PC-9 (cell line): Measurements from ENCODE around the gene KRT35. TPM values are rescaled to one million over a fixed set of nuclear protein-coding genes. Genes with fewer than 3 reads are reported as not detected.

Source experiments
- BruUV-seq: library from RNA; stranded (reverse); fragments of 400-500 nt; replicated peaks from 2 replicates; lab custom pipeline; 2021; lab: Mats Ljungman, UMichigan
- CTCF ChIA-PET: fragments of 300-600 bp; sonication (Branson Sonifier 250); formaldehyde crosslinking; loops from one replicate; lab custom pipeline; 2022; ENCODE audit warnings: antibody characterized with exemption; lab: Charles Lee
- POLR2A ChIA-PET: fragments of 300-600 bp; sonication (Branson Sonifier 250); formaldehyde crosslinking; loops from one replicate; lab custom pipeline; 2022; ENCODE audit warnings: antibody characterized with exemption; ENCODE audit not compliant: unreplicated experiment; lab: Charles Lee
- DNase-seq, 2 experiments: peaks; one replicate each; pipeline versions ENCODE4 v3.0.0 to v3.0.0-alpha.2; 2015 to 2022; ENCODE audit warnings: mixed read lengths in 1 of 2
- H2AFZ ChIP-seq: fragments of 200-600 bp; sonication (generic); 2 replicates; pipeline ENCODE4 v1.8.1; 2017; ENCODE audit warnings: antibody characterized with exemption
- H3F3A ChIP-seq: fragments of 200-600 bp; sonication (generic); 2 replicates; pipeline ENCODE4 v1.8.1; 2017; ENCODE audit warnings: antibody characterized with exemption, mild to moderate bottlenecking, low read depth; ENCODE audit not compliant: insufficient read depth
- H3K27ac ChIP-seq: fragments of 200-600 bp; sonication (generic); 2 replicates; pipeline ENCODE4 v1.6.1; 2016; ENCODE audit warnings: mixed run types
- H3K27me3 ChIP-seq: fragments of 200-600 bp; sonication (generic); 2 replicates; pipeline ENCODE4 v1.6.1; 2016; ENCODE audit warnings: low read depth, mixed run types; ENCODE audit not compliant: insufficient read depth
- H3K36me3 ChIP-seq: fragments of 200-600 bp; sonication (generic); 2 replicates; pipeline ENCODE4 v1.6.1; 2016; ENCODE audit warnings: low read depth, mixed run types
- H3K4me1 ChIP-seq: fragments of 200-600 bp; sonication (generic); replicated peaks from 2 replicates; pipeline ENCODE4 v1.6.1; 2016; ENCODE audit warnings: mixed run types; ENCODE audit not compliant: insufficient read depth
- H3K4me2 ChIP-seq: fragments of 200-600 bp; sonication (generic); 2 replicates; pipeline ENCODE4 v1.6.1; 2017; ENCODE audit warnings: mixed run types
- H3K4me3 ChIP-seq: fragments of 200-600 bp; sonication (generic); 2 replicates; pipeline ENCODE4 v1.6.1; 2016; ENCODE audit warnings: mixed run types
- H3K79me2 ChIP-seq: fragments of 200-600 bp; sonication (generic); 2 replicates; pipeline ENCODE4 v1.6.1; 2017; ENCODE audit warnings: low read depth, mixed run types
- H3K9me2 ChIP-seq: fragments of 200-600 bp; sonication (generic); 2 replicates; pipeline ENCODE4 v1.8.1; 2017; ENCODE audit warnings: mild to moderate bottlenecking; ENCODE audit not compliant: insufficient read depth
- H3K9me3 ChIP-seq: fragments of 200-600 bp; sonication (generic); 2 replicates; pipeline ENCODE4 v1.8.1; 2016; ENCODE audit warnings: low read depth; ENCODE audit not compliant: insufficient read depth
- H4K20me1 ChIP-seq: fragments of 200-600 bp; sonication (generic); 2 replicates; pipeline ENCODE4 v1.8.1; 2017; ENCODE audit not compliant: insufficient read depth
- CTCF ChIP-seq: fragments of 200-600 bp; sonication (generic); conservative IDR thresholded peaks from 2 replicates; pipeline ENCODE4 v1.6.1; 2017; ENCODE audit warnings: mixed run types, antibody characterized with exemption, mild to moderate bottlenecking, moderate library complexity
- EZH2 ChIP-seq: fragments of 200-600 bp; sonication (generic); IDR thresholded peaks from 2 replicates; pipeline ENCODE4 v1.8.0; 2017; ENCODE audit warnings: antibody characterized with exemption, low read depth
- intact Hi-C: fragments of 100-400 bp; cut with micrococcal nuclease; formaldehyde crosslinking; loops from one replicate; pipeline ENCODE4 v1.10.0; 2022; ENCODE audit not compliant: unreplicated experiment
- total RNA-seq: library from RNA; stranded (reverse); gene quantifications from 2 replicates; pipeline ENCODE4 v1.2.3, GENCODE V29; 2021

Gene KRT35
- total RNA-seq, 1 experiment from 2014 or later = not detected

DNA sequence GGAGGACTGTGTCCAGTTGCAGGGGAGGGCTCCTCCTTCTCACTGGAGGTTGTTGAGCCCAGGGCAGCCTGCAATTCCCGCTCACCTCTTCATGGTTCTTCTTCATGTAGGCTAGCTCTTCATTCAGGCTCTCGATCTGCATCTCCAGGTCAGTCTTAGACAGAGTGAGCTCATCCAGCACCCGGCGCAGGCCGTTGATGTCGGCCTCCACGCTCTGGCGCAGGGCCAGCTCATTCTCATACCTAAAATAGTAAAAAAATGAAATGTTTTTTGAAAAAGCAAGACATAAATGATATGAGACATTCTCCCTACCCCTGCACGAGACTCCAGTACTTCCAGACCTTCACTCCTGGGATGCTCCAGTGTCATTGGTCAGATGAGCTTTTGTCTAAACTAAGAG, 22.3 kb upstream of the KRT35 start:
- H2AFZ ChIP-seq = no peak overlapping the region
- no peaks in the 10 kb centered on the region for H4K20me1 ChIP-seq
- POLR2A ChIA-PET = interaction anchor here (0.7 to 1.2 kb wide), 2 partner anchors 19 to 162 kb away, joined by 3 to 8 read pairs; no protein-coding TSS in a partner anchor
- H3K9me2 ChIP-seq = no peaks in the 10 kb centered on the region
- TF ChIP-seq EZH2 = no peak
- no peak for TF ChIP-seq CTCF
- peaks cover 39% of the 10 kb centered on the region for H3K79me2 ChIP-seq
- peaks cover 65% of the 10 kb centered on the region for H3F3A ChIP-seq
- H3K9me3 ChIP-seq = no peaks in the 10 kb centered on the region
- CTCF ChIA-PET = interaction anchor here (1.2 to 1.3 kb wide), 2 partner anchors 46 to 181 kb away, joined by 3 read pairs; no protein-coding TSS in a partner anchor
- intact Hi-C loops = no loop called here
- peaks cover 87% of the 10 kb centered on the region for H3K4me1 ChIP-seq
- no peak for DNase-seq
- H3K27ac ChIP-seq = no peak overlapping the region
- no TSS peak for BruUV-seq
- no peaks in the 10 kb centered on the region for H3K36me3 ChIP-seq
- no peaks in the 10 kb centered on the region for H3K27me3 ChIP-seq
- peak overlapping the region; percentile 73 for H3K4me2 ChIP-seq
- H3K4me3 ChIP-seq = peak overlapping the region; percentile 58; the same call in 1 of the 2 replicates

- BruUV-seq = TSS peak; percentile 66
- TF ChIP-seq CTCF (no peak), EZH2 (no peak)
- intact Hi-C loops = no loop called here
- peak; percentile 74 to 92 for DNase-seq
- Histone ChIP-seq H3K4me1 (peaks cover 81% of the 10 kb centered on the region), H3K27ac (peak overlapping the region; percentile 75), H3K79me2 (peaks cover 38% of the 10 kb centered on the region), H3K27me3 (no peaks in the 10 kb centered on the region), H3K4me2 (peak overlapping the region; percentile 73), H4K20me1 (no peaks in the 10 kb centered on the region), H3K4me3 (peak overlapping the region; percentile 36; the same call in 1 of the 2 replicates), H3K9me3 (no peaks in the 10 kb centered on the region), H3K36me3 (no peaks in the 10 kb centered on the region), H3K9me2 (no peaks in the 10 kb centered on the region), H2AFZ (no peak overlapping the region), H3F3A (peaks cover 44% of the 10 kb centered on the region)
- POLR2A ChIA-PET = interaction anchor here (0.6 to 1.0 kb wide), 9 partner anchors 19 to 292 kb away, joined by 3 to 7 read pairs (median 3); partner anchors contain the start of gene KRT15
- CTCF ChIA-PET = interaction anchor here (1.4 to 1.7 kb wide), 2 partner anchors 48 to 177 kb away, joined by 5 to 6 read pairs; no protein-coding TSS in a partner anchor
These were observed 19.4 kb upstream of the KRT35 start for GRCh38 chr17:41500131-41500911.

- Histone ChIP-seq H3K27me3 (no peaks in the 10 kb centered on the region), H3K4me3 (no peak overlapping the region), H3K79me2 (peaks cover 32% of the 10 kb centered on the region), H3K27ac (peak overlapping the region; percentile 75), H3K36me3 (no peaks in the 10 kb centered on the region), H2AFZ (no peak overlapping the region), H3F3A (peaks cover 44% of the 10 kb centered on the region), H3K4me1 (peaks cover 81% of the 10 kb centered on the region), H3K9me3 (no peaks in the 10 kb centered on the region), H4K20me1 (no peaks in the 10 kb centered on the region), H3K4me2 (peak overlapping the region; percentile 73), H3K9me2 (no peaks in the 10 kb centered on the region)
- TF ChIP-seq EZH2 (no peak), CTCF (no peak)
- intact Hi-C loops = loop anchor here (5.0 kb wide), 1 partner anchor 642 kb away; no protein-coding TSS in a partner anchor
- no TSS peak for BruUV-seq
- POLR2A ChIA-PET = interaction anchor here (0.6 to 1.0 kb wide), 6 partner anchors 19 to 293 kb away, joined by 3 to 6 read pairs (median 4); partner anchors contain the start of gene KRT15
- CTCF ChIA-PET = interaction anchor here (1.4 to 1.7 kb wide), 2 partner anchors 49 to 177 kb away, joined by 5 to 6 read pairs; no protein-coding TSS in a partner anchor
- no peak for DNase-seq
These were observed 18.8 kb upstream of the KRT35 start for GRCh38 chr17:41499714-41500113.
